ENCODE data around the gene KDM8. TPM values are rescaled to one million over a fixed set of nuclear protein-coding genes. Genes with fewer than 3 reads are reported as not detected.

Gene KDM8
- total RNA-seq, 1 donor: 6.2 TPM

DNA sequence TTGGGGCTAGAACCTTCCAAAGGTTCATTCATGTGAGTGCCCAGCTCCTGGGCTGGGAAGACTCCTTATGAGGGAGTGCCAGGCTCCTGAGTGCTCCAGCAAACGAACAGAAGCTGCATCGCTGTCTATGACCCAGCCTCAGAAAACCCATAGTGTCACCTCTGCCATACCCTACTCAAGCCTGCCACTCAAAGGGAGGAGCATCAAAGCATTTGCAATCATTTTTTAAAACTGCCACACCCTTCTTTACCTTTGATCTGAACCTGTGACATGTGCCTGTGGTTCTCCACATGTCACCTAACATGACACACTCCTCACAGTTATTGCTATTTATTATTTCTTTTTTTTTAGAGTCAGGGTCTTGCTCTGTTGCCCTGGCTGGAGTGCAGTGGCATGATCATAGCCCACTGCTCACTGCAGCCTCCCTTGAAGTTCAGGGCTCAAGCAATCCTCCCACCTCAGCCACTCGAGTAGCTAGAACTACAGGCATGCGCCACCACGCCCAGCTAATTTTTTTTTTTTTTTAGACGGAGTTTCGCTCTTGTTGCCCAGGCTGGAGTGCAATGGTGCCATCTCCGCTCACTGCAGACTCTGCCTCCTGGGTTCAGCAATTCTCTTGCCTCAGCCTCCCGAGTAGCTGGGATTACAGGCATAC, 7.3 kb upstream of the KDM8 start:
- H3K4me1 ChIP-seq (ENCODE audit: insufficient read depth, low read length): peaks cover 2% of the 10 kb centered on the region
- no peaks in the 10 kb centered on the region for H4K20me1 ChIP-seq (ENCODE audit: insufficient read depth, low read length)
- H3K36me3 ChIP-seq (ENCODE audit: insufficient read depth, low read length): no peaks in the 10 kb centered on the region
- no peak overlapping the region for H3K4me2 ChIP-seq (ENCODE audit: insufficient read depth, low read length)
- no peak overlapping the region for H3K4me3 ChIP-seq (ENCODE audit: insufficient read depth, low read length)
- no peaks in the 10 kb centered on the region for H3K79me2 ChIP-seq (ENCODE audit: insufficient read depth, low read length)
- TF ChIP-seq, protein P1, sequence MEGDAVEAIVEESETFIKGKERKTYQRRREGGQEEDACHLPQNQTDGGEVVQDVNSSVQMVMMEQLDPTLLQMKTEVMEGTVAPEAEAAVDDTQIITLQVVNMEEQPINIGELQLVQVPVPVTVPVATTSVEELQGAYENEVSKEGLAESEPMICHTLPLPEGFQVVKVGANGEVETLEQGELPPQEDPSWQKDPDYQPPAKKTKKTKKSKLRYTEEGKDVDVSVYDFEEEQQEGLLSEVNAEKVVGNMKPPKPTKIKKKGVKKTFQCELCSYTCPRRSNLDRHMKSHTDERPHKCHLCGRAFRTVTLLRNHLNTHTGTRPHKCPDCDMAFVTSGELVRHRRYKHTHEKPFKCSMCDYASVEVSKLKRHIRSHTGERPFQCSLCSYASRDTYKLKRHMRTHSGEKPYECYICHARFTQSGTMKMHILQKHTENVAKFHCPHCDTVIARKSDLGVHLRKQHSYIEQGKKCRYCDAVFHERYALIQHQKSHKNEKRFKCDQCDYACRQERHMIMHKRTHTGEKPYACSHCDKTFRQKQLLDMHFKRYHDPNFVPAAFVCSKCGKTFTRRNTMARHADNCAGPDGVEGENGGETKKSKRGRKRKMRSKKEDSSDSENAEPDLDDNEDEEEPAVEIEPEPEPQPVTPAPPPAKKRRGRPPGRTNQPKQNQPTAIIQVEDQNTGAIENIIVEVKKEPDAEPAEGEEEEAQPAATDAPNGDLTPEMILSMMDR (IDR thresholded peaks at IDR 0.05; ENCODE audit: extremely low read depth, low read depth, low read length): no peak
- peaks cover 7% of the 10 kb centered on the region for H3K27me3 ChIP-seq (ENCODE audit: insufficient read depth, low read length)
- DNase-seq (ENCODE audit: insufficient read length, low spot score, missing footprints): no peak
- H3K27ac ChIP-seq (ENCODE audit: low read depth, low read length): no peak overlapping the region
- no peak overlapping the region for H2AFZ ChIP-seq (ENCODE audit: low read length)
- no peaks in the 10 kb centered on the region for H3K9me3 ChIP-seq (ENCODE audit: low read depth, low read length)

DNA sequence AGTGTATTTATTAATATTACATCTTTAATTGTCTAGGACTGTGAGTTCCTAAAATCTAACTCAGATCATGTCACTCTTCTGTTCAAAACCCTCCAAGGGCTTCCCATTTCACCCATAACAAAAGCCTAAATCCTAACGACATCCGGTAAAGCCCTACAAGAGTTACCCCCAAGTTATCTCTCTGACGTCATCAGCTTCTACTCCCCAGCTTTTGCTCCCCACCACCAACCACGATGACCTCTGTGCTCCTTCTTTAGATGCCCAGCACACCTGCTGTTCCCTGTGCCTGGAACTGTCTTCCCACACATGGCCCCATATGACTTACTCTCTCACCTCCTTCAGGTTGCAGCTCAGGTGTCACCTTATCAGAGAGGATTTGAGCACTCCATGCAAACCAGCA, 6.3 kb upstream of the KDM8 start:
- no peak overlapping the region for H3K27ac ChIP-seq (ENCODE audit: low read depth, low read length)
- no peaks in the 10 kb centered on the region for H3K9me3 ChIP-seq (ENCODE audit: low read depth, low read length)
- no peaks in the 10 kb centered on the region for H3K36me3 ChIP-seq (ENCODE audit: insufficient read depth, low read length)
- peaks cover 2% of the 10 kb centered on the region for H3K4me1 ChIP-seq (ENCODE audit: insufficient read depth, low read length)
- TF ChIP-seq, protein P1 (IDR thresholded peaks at IDR 0.05; ENCODE audit: extremely low read depth, low read depth, low read length): no peak
- no peak overlapping the region for H3K4me2 ChIP-seq (ENCODE audit: insufficient read depth, low read length)
- H4K20me1 ChIP-seq (ENCODE audit: insufficient read depth, low read length): no peaks in the 10 kb centered on the region
- peaks cover 7% of the 10 kb centered on the region for H3K27me3 ChIP-seq (ENCODE audit: insufficient read depth, low read length)
- H2AFZ ChIP-seq (ENCODE audit: low read length): no peak overlapping the region
- H3K4me3 ChIP-seq (ENCODE audit: insufficient read depth, low read length): no peak overlapping the region
- DNase-seq (ENCODE audit: insufficient read length, low spot score, missing footprints): no peak
- no peaks in the 10 kb centered on the region for H3K79me2 ChIP-seq (ENCODE audit: insufficient read depth, low read length)

DNA sequence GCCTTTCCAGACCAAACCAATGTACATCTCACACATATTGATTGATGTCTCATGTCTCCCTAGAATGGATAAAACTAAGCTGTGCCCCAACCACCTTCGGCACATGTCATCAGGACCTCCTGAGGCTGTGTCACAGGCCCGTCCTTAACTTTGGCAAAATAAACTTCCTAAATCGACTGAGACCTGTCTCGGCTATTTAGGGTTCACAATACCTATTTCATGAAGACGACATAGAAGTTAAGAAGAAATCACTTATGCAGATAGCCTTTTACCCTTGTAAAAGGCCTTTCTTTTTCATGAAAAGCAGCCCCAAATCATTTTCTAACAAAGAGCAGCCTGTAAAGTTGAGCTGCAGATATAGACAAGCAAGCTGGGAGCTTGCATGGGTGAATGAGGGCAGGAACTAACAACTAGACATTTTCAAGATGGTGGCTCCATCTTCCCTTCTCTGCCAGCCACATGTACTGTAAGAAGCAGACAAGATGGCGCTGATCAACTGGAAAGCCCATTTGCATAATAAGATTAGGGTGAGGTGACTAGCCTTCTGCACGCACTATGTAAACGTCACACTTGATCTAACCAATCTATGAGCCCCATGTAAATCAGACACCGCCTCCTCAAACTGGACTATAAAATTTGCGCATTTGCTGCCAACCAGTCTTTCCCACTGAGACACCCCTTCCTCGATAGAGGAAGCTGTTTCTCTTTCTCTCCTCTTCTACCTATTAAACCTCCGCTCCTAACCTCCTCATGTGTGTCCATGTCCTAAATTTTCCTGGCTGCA, 4.7 kb upstream of the KDM8 start:
- H3K27me3 ChIP-seq (ENCODE audit: insufficient read depth, low read length): peaks cover 7% of the 10 kb centered on the region
- H3K9me3 ChIP-seq (ENCODE audit: low read depth, low read length): no peaks in the 10 kb centered on the region
- no peak overlapping the region for H3K27ac ChIP-seq (ENCODE audit: low read depth, low read length)
- H3K36me3 ChIP-seq (ENCODE audit: insufficient read depth, low read length): no peaks in the 10 kb centered on the region
- H3K79me2 ChIP-seq (ENCODE audit: insufficient read depth, low read length): no peaks in the 10 kb centered on the region
- H2AFZ ChIP-seq (ENCODE audit: low read length): no peak overlapping the region
- H3K4me3 ChIP-seq (ENCODE audit: insufficient read depth, low read length): no peak overlapping the region
- DNase-seq (ENCODE audit: insufficient read length, low spot score, missing footprints): no peak
- peaks cover 7% of the 10 kb centered on the region for H3K4me1 ChIP-seq (ENCODE audit: insufficient read depth, low read length)
- H4K20me1 ChIP-seq (ENCODE audit: insufficient read depth, low read length): no peaks in the 10 kb centered on the region
- TF ChIP-seq, protein P1 (IDR thresholded peaks at IDR 0.05; ENCODE audit: extremely low read depth, low read depth, low read length): no peak
- H3K4me2 ChIP-seq (ENCODE audit: insufficient read depth, low read length): no peak overlapping the region

DNA sequence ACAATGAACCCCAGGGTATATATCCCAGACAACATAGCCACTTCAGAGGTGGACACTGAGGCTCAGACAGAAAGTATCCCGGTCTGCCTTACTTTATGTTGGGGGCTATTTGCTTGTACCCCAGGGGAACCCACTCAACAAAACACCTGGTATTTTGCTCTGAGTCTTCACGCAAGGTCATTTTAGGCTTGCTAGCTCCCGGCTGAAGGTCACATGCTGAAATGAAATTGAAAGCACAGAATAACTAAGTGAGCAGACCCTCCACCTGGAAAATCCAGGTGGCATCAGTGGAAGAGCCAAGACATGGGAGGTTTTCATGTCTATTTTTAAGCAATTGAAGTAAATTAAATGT, 4.1 kb upstream of the KDM8 start:
- Histone ChIP-seq H3K9me3 (ENCODE audit: low read depth, low read length) (no peaks in the 10 kb centered on the region), H4K20me1 (ENCODE audit: insufficient read depth, low read length) (no peaks in the 10 kb centered on the region), H2AFZ (ENCODE audit: low read length) (no peak overlapping the region), H3K4me3 (ENCODE audit: insufficient read depth, low read length) (no peak overlapping the region), H3K36me3 (ENCODE audit: insufficient read depth, low read length) (no peaks in the 10 kb centered on the region), H3K27ac (ENCODE audit: low read depth, low read length) (no peak overlapping the region), H3K79me2 (ENCODE audit: insufficient read depth, low read length) (peaks cover 2% of the 10 kb centered on the region), H3K4me2 (ENCODE audit: insufficient read depth, low read length) (no peak overlapping the region), H3K4me1 (ENCODE audit: insufficient read depth, low read length) (peaks cover 9% of the 10 kb centered on the region), H3K27me3 (ENCODE audit: insufficient read depth, low read length) (peaks cover 7% of the 10 kb centered on the region)
- TF ChIP-seq, protein P1 (IDR thresholded peaks at IDR 0.05; ENCODE audit: extremely low read depth, low read depth, low read length): no peak
- DNase-seq (ENCODE audit: insufficient read length, low spot score, missing footprints): no peak
